H4 (cell line): Measurements from ENCODE around the gene PLEKHS1. TPM values are rescaled to one million over a fixed set of nuclear protein-coding genes. Genes with fewer than 3 reads are reported as not detected.
A peak's percentile ranks its signal among the peaks of the same experiment; 100 is the strongest.
"Not testable (repeated sequence)": the region's sequence is repeated elsewhere in the genome, so short reads cannot be mapped to it uniquely, and the experiment has no call there.

Experiments
- DNase-seq: peaks from one replicate; pipeline ENCODE4 v3.0.0-alpha.2; 2015; ENCODE audit warnings: low spot score
- total RNA-seq: library from RNA; depleted of rRNA; stranded (reverse); fragments of >200 nt; shearing (Covaris generic); gene quantifications from 2 replicates; pipeline ENCODE4 v1.2.3, GENCODE V29; 2014

Gene PLEKHS1
- total RNA-seq, 1 experiment from 2014 or later = 1.5 TPM

DNA sequence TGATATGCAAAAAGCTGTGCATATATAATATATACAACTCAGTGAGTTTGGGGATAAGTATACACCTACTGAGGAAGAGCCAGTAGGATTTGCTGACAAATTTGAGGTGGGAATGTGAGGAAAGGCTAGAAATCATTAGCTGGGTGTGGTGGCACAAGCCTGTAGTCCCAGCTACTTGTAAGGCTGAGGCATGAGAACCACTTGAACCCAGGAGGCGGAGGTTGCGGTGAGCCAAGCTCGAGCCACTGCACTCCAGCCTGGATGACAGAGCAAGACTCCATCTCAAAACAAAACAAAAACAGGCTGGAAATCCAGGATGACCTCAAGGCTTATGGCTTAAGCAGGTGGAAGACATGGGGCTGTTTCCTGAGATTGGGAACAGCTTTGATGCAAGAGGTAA lies 10.6 kb upstream of the PLEKHS1 start:
- DNase-seq = no peak

DNA sequence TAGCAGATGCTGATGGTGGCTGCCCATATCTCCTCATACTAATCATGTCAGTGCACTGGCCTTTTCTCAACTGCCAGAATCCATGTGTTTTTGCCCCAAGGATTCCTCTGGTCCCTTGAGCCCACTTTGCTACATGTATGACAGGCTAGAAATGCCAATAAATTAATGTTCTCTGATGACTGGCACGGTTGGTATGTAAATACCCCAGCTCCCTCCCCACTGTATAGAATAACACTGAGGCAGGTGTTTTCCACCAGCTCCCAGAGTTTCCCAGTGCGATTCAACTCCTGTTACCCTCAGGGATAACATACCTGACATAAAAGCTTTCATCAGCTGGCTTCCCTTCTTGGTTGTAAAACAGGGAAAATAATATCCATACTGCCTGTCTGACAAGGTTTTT lies 9.0 kb upstream of the PLEKHS1 start:
- DNase-seq = no peak

DNA sequence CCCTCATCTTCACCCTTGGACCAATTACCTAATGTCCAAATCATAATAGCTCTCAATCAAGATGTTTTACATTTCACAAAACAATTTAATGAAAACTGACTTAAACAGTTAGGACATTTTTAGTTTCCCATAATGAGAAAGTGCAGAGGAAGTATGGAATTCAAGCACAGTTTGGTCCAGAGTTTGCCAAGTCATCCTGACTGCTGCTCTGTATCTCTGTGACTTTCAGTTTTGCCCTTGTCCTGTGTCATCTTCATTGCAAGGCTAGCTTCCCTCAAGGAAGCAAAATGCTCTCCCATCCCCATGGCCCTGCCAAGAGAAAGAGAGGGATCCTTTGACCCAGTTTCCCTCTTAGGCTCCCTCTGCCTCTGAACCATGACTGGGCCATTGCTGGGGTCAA lies 7.9 kb upstream of the PLEKHS1 start:
- no peak for DNase-seq

DNA sequence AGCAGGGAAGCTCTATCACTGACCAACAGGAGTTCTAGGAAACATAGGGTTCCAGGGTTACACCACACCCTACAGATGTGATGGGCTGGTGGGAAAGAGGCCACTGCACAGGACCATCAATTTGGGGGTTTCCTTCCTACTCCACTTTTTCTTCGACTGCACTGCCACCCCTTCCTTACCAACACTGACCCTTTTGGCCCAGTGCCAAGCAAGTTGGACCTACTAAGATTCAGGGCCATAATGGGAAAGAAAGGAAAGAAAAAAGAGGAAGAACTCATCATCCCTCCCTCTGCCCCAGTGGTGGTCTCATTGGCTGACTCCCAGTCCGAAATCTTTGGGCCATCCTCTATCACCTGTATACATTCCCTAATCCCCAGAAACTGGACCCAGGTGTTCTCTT lies 6.1 kb upstream of the PLEKHS1 start:
- no peak for DNase-seq

DNA sequence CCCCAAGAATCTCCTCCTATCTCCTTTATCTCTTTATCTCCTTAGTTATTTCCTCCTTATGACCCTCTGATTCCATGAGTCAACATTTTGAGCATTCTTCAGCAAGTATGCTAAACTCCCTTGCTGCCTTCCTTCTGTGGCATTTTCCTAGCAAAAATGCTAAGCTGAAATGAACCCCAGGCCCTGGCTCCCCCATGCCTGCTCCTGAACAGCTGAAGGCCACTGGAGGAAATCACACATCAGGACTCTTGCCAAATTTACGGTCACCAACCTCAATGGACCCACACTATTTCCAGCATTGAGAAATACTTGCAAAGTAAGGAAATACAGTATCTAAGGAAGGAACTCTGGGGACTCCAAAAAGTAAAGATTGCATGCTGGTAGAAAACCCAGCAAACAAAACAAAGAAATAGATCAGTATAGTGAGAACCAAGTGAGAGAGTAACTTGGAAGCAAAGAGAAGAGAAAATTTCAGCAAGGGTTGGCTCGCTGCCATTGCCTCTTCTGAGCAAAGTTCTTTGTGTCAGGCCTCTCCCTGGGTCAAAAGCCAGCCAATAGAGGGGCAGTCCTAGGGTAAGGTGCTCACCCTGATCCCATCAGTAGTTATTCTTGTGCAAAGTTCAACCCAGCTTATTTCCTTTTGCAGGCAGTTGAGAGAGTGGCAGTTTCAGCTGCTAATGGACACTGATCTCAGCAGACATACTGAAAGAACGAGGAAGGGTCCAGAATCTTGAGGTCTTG lies 5.1 kb upstream of the PLEKHS1 start:
- no peak for DNase-seq

DNA sequence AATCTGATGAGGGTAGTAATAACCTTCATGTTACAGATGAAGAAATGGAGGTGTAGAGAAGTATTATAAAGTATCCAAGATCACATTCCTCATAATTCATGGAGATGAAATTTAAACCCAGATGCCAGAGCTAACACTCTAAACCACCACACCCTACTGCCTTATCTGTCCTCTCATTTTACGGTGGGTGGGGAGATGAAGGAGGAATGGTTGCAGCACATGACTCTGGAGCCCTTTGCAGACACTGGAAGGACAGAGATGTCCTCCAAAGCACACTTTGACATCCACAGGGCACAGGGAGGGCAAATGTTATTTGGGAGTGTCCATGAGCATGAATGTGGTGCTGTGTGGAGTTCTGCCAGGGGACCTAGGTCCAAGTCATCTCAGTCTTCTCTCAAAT lies 1.1 kb downstream of the PLEKHS1 start:
- DNase-seq = no peak

DNA sequence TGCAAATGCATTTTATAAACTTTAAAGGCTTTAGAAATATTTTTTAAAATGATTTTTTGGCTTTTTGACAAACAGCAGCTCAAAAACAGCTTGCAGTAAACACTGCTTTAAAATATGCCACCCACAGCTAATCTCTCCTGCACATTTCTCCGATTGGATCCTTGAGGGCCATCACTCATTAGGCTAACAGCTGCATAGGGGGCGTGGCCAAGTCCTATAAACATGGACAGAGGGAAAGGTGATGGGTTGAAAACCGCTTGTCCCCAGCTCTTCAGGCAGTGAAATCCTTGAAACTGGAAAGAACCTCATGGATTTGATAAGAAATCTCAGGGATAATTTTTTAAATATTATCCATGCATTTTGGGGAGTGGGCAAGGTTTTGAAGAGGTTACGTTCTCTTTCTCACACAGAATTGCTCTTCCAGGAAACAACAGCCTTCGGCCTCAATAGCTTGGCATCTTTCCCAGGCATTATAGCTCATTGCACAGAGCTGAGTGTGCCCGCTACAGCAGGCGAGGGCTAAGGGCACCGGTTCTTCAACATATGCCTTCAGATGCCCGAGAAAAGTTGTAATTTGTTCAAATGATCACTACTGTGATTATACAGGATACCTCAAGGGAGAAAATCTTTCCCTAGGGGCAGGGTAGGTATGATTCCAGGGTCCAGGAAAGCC lies 1.7 kb downstream of the PLEKHS1 start:
- peak; percentile 22 for DNase-seq

DNA sequence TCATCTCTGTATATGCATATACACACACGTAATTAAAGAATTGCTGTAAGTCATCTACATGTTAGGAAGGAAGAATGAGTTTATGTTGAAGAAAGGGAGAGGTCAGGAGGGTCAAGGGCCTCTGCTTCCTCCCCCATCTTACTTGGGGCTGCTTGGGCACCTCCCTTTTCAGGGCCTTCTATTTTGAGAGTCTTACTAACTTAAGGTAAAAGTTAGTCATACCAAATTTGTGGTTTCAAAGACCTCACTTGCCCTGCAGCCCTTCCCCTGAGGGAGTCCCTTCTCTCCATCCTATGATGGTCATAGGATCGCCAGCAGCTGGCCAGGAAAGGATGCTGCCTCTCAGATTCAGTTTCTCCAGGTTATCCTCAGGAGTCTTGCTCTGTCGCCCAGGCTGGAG lies 2.6 kb downstream of the PLEKHS1 start:
- DNase-seq = no peak

DNA sequence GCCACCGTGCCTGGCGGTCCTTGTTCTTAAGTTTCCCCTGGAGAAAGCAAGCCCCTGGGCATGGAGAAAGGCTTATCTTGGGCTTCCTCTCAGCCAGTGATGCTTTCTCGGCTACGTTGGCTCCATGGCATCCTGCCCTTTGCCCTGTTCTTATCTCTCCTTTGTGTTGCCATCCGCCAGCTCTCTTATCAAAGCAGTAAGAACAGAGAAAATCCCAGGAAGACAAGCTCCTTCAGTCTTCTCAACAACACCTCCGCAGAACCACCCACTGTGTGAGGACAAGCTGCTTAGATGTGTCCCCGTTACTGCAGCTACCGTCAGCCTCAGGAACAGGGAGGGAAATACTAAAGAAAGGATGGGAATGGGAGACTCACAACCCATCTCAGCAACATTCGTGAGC lies 3.3 kb downstream of the PLEKHS1 start:
- no peak for DNase-seq

DNA sequence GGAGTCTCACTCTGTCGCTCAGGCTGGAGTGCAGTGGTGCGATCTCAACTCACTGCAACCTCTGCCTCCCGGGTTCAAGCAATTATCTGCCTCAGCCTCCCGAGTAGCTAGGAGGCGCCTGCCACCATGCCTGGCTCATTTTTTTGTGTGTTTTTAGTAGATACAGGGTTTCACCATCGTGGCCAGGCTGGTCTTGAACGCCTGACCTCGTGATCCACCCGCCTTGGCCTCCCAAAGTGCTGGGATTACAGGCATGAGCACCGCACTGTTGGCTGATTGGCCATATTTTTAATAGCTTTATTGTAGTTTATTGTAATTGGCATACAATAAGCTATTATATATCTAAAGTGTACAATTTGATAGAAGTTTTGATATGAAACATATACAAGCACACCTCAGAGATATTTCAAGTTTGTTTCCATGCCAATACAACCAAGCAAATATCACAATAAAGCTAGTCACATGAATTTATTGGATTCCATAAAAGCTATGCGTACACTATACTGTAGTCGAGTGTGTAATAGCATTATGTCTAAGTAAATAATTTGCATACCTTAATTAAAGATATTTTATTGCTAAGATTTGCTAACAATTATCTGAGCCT lies 5.6 kb downstream of the PLEKHS1 start:
- DNase-seq = no peak

DNA sequence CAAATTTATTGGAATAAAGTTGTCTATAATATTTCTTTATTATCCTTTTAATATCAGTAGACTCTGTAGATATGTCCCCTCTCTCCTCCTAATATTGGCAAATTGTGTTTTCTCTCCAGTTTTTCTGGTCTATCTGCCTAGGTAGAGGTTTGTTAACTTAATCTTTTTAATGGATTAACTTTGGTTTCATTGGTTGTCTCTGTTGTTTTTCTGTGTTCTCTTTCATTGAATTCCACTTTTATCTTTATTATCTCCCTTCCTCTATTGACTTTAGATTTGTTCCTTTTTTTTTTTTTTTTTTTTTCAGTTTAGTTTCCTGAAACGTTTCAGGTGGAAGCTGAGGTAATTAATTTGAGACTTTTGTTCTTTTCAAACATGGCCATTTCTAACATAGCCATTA lies 10.6 kb downstream of the PLEKHS1 start:
- no peak for DNase-seq

DNA sequence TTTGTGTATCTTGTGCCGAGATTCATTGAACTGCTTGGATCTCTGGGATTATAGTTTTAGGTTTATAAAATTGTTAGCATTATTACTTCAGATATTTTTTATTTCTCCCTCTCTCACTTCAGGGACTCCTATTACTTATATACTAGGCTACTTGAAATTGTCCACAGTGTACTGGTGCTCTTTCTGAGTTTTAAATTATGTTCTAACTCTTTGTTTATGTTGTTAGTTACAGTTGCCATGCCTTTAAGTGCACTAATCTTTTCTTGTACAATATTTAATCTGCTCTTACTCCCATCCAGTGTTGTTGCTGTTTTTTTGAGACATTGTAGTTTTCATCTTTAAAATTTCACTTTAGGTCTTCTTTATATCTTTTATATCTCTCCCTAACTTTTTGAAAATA lies 13.1 kb downstream of the PLEKHS1 start:
- DNase-seq = no peak

DNA sequence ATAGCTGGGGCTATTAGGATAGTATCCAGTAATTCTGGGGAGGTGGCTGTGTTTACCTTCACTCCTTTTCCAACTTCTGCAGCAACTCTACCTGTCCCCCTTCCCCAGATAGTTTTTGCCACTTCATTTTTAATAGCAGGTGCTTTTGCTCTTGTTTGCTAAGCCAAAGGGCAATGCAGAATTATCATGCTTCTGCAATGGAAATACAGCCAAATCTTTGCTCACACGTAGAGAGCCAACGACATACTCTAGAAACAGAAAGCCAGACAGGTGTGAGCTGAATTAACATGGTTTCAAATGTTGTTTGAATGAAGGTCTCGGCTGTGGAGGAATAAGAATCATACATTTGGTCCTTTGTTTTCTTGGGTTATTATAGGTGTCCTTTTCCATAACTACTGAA lies 14.4 kb downstream of the PLEKHS1 start:
- no peak for DNase-seq

DNA sequence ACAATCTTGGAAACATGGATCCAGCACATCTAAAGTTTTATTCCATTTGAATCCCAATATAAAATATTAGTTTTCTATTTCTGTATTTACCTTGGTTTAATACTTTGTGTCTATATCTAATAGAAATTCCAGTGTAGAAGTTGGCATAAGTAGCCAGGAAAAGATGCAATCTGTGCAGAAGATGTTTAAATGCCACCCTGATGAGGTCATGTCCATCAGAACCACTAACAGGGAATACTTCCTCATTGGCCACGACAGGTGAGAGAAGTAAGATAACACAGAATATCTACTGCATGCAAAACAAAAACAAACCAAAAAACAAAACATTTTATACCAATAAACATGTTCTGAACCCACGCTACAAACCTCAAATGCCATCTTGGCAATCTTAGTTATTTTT lies 15.7 kb downstream of the PLEKHS1 start:
- no peak for DNase-seq

DNA sequence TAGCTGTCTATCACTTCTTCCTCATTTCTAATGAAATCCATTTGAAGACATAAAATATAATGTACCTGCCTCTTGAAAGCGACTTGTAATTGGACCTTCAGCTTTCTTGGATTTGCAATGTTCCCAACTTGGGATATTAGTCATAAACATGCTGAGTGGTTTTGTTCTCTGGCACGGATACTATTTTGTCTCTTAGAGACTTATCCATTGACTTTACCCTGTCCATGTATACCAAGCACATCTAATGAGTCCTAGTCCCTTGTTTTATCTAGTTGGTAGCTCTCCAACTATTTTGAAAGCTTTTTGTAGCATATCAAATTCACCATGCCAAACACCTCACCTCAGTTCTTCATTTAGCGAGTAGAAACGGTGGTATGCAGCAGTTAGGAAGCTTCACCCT lies 18.9 kb downstream of the PLEKHS1 start:
- no peak for DNase-seq

DNA sequence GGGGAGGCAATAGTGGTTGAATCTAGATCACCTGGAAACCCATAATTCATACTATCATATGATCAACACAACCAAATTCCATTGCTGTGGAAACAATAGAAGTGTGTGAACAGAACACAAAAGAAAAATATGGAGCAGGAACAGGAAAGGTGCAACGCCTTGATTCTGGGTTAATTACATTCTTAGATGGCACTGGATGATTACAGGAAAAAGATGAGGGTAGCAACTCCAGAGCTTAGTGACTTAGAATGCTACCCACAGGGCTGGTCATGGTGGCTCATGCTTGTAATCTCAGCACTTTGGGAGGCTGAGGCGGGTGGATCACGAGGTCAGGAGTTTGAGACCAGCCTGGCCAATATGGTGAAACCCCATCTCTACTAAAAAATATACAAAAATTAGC lies 19.6 kb downstream of the PLEKHS1 start:
- not testable (repeated sequence) for DNase-seq

DNA sequence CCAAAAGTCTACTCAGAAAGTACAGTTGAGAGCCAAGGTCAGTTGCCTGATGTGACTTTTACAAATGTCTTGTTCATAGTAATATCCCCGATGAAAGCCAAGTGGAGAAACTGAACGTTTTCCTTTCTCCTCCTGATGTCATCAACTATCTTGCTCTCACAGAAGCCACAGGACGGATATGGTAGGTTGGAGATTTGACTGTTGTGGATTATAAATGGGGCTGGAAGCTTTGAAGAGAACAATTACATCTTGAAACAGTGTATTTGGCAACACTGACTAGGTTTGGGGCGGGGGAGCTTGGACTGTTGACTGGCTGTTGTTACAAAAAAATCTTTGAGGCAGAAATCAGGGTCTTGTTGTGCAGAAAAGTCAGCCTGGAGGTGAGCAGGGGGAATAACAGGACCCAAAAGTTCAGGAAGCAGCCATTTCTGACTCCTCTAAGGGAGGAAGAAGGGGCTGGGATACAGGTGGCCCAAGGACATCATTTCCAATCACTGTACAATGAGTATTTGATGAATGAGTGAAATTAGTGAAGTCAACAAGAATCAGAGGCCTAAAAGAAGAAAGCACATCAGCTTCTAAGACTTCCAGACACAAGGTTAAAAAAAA lies 24.3 kb downstream of the PLEKHS1 start:
- no peak for DNase-seq

DNA sequence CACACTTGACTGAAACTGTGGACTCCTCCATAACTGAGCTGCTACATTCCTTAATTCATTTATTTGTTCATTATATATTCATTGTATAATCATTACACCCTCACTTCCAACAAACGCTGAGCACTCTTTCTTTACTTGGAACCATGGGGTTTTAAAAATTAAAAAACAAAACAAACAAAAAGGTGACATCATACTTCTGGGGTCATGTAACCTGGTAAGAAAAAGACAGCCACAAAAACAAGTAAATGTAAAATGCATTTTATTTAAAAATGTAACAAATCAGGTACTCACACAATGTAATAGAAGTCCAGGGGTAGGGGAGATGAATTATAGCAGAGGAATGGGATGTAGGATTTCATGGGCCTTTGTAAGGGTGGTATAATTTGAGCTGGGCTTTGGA lies 25.1 kb downstream of the PLEKHS1 start:
- DNase-seq = no peak

DNA sequence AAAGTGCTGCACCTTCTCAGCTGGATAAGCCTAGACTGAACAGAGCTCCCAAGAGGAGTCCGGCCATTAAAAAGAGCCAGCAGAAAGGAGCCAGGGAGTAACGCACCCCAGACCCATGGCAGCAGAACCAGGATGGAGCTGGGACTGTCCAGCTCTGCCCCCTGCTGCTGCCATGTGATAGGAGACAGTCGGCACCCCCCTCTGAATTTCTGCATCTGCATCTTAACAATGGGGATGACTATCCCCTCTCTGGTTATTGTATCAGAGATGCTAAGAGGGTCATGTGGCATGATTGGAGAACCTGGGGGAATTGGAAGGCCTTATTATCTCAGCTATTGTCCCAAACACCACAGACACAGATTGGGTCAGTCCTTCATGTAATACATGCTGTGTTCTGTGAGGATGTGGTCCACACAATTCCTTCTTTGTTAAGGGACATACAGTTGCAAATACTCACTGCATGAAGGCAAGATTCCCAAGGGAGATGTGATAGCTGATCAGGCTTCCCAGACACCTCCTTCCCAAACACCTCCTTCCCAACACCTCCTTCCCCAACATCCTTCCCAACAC lies 29.3 kb downstream of the PLEKHS1 start:
- no peak for DNase-seq

DNA sequence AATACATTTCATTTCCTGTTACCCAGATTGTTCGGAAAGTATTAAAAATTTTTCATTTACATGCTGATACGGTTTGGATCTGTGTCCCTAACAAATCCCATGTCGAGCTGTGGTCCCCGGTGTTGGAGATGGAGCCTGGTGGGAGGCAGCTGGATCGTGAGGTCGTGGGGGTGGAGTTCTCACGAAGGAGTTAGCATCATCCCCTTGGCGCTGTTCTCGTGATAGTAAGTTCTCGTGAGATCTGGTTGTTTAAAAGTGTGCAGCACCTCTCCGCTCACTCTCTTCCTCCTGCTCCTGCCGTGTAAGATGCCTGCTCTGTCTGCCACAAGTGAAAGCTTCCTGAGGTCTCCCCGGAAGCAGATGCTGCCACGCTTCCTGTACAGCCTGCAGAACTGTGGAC lies 30.9 kb downstream of the PLEKHS1 start:
- no peak for DNase-seq

DNA sequence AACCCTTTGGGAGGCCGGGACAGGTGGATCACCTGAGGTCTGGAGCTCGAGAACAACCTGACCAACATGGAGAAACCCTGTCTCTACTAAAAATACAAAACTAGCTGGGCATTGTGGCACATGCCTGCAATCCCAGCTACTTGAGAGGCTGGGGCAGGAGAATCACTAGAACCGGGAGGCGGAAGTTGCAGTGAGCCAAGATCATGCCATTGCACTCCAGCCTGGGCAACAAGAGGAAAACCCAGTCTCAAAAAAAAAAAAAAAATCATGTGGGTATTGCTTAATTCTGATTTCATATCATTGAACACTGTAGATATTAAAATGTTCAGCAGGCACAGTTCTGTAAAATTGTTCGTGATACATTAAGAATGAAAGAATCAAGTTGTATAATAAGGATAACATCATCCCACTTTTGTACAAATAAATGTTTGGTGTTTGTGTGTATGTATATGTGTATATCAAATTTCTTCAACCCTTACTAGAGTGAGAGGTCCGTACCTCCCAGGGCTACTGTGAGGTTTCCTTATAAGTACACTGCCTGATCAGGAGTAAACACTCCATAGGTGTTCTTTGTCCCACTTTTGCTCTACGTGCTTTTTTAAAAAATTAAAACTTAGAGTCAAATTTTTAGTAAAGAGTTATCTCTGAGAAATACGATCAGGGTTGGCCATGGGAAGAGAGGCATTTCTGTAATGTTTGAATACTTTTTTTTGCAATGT lies 31.7 kb downstream of the PLEKHS1 start:
- DNase-seq = no peak

DNA sequence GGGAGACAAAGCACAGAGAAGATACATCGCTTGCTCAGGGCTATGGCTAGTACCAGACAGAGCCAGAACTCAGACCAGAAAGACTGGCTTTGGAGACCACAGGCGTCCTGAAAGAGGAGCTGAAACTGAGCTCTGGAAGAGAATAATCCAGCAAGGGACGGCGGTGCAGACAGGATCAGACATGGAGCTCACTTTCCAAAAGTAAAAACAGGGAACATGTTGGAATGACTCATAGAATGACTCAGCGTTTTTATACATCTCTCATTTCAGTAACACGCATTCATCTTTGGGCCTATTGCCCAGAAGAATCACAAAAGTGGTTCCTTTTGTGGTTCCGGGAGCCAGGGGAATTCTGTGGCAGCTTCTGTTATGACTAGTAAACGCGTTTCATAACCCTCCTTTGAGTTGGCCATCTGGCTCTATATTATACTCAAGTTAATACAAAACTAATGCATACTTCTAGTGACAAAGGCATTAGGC lies 37.2 kb downstream of the PLEKHS1 start:
- peak; percentile 90 for DNase-seq
